ENCODE results near the gene DNAJB4. TPM values are rescaled to one million over a fixed set of nuclear protein-coding genes. Genes with fewer than 3 reads are reported as not detected.
"Not testable (repeated sequence)": the region's sequence is repeated elsewhere in the genome, so short reads cannot be mapped to it uniquely, and the experiment has no call there.

Gene DNAJB4
- total RNA-seq, result 1 to 10 TPM; 8.2 to 9.6 TPM

GRCh38 chr1:78004719-78005447 is at the start of gene DNAJB4:
DNAJB4 (plus strand) TSS chr1:78004939; CDS start chr1:78005111, 172 bp downstream.
- POLR2A ChIA-PET, result interaction anchor here (0.8 to 3.9 kb wide), 14 partner anchors 9 to 322 kb away, joined by 3 to 125 read pairs (median 4); partner anchors contain the start of genes FUBP1 and GIPC2
- CTCF ChIA-PET, result interaction anchor here (1.0 to 2.3 kb wide), 5 partner anchors 19 to 109 kb away, joined by 3 to 11 read pairs (median 4); partner anchors contain the start of gene FUBP1

GRCh38 chr1:77955709-77956108 is 49.0 kb upstream of the DNAJB4 start:
- POLR2A ChIA-PET, result no interaction called here
- CTCF ChIA-PET, result interaction anchor here (0.6 to 1.2 kb wide), 2 partner anchors 13 to 138 kb away, joined by 3 read pairs; no protein-coding TSS in a partner anchor

DNA sequence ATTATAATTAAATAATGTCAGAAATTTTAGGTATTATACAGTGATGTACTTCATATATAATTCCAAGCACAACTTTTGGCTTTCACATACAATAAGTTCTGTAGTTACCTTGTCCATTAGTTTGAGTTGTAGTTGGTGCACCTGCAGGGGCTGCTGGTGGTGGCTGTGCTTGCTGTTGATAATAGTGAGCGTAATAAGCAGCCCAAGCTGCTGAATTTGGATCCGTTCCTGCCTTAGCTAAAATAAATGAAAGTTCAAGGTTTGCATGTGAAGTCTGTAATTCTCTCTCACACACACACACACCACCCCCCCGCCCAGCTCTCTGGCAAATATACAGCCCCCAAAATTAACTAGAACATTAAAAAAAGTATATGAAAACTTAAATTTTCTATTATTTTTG is 48.3 kb upstream of the DNAJB4 start:
- POLR2A ChIA-PET, result no interaction called here
- CTCF ChIA-PET, result interaction anchor here (0.6 to 1.2 kb wide), 2 partner anchors 14 to 137 kb away, joined by 3 read pairs; no protein-coding TSS in a partner anchor

DNA sequence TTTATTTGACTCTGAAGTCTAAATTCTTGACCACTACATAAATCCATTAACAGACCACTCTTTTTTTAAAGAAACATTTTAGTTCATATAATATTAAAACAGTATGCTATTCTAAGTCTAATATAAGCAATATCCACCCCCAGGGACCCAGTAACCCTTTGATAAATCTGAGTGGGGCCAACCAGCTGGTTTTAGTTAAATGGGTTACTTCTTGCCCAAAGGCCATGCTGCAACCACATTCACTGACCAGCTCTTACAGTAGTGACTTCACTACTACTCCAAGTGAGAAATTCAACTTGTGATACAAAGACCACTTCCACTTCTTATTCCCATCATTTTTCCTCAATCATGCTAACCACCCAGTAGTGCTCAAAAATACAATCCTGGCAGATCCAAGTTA is 46.3 kb upstream of the DNAJB4 start:
- ChIA-PET CTCF (no interaction called here), POLR2A (no interaction called here)

- ChIA-PET POLR2A (no interaction called here), CTCF (no interaction called here)
Measured at GRCh38 chr1:77958850-77959249, 45.9 kb upstream of the DNAJB4 start.

GRCh38 chr1:77961392-77961791 is 43.3 kb upstream of the DNAJB4 start:
- ChIA-PET POLR2A (no interaction called here), CTCF (no interaction called here)

GRCh38 chr1:77966291-77966690 is 38.4 kb upstream of the DNAJB4 start:
- ChIA-PET CTCF (interaction anchor here (1.0 kb wide), 1 partner anchor 12 kb away, joined by 3 read pairs; the partner anchor contains the start of gene FUBP1), POLR2A (interaction anchor here (1.3 kb wide), 1 partner anchor 9 kb away, joined by 6 read pairs; no protein-coding TSS in a partner anchor)

DNA sequence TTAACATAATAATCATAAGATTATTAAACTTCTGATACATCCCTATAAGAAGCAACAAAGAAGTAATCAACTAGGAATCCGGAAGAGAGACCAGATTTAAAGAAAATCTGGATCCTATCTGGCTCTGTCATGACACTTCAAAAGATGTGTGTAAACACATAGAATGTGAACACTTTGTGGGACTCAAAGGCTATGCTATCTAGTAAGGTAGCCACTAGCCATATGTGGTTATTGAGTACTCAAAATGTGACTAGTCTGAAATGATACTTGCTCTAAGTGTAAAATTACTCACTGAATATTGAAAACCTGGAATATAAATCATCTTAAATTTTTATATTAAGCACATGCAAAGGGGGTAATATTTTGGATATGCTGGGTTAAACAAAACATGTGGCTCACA is 34.5 kb upstream of the DNAJB4 start:
- CTCF ChIA-PET, result no interaction called here
- POLR2A ChIA-PET, result interaction anchor here (0.8 to 1.5 kb wide), 2 partner anchors 8 to 27 kb away, joined by 3 to 4 read pairs; partner anchors contain the start of gene FUBP1

DNA sequence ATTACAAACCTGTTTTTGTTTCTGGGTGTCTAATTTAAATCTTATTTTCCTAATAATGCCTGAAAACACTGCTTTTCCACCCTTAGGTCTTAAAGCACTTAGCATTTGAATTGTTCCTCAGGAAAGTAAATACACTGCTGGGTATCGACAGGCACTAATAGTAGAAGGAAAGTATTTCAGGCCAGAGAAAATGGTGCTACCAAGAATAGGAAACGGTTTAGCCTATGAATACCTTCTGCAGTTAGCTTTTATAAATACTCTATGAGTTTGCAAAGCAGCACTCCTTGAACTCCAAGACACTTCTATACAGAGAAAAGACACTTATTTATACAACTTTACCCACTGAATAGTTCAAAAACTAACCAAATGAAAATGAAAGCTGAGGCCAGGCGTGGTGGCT is 32.7 kb upstream of the DNAJB4 start:
- ChIA-PET CTCF (no interaction called here), POLR2A (interaction anchor here (0.7 kb wide), 1 partner anchor 284 kb away, joined by 6 read pairs; no protein-coding TSS in a partner anchor)

GRCh38 chr1:77975386-77975785 is 29.4 kb upstream of the DNAJB4 start:
- CTCF ChIA-PET, result interaction anchor here (1.3 kb wide), 1 partner anchor 139 kb away, joined by 3 read pairs; no protein-coding TSS in a partner anchor
- POLR2A ChIA-PET, result interaction anchor here (0.7 to 6.4 kb wide), 3 partner anchors 10 to 29 kb away, joined by 3 to 125 read pairs (median 6); partner anchors contain the start of gene DNAJB4

GRCh38 chr1:77975907-77976306 is 28.8 kb upstream of the DNAJB4 start:
- CTCF ChIA-PET, result interaction anchor here (1.3 to 2.6 kb wide), 2 partner anchors 8 to 139 kb away, joined by 3 to 7 read pairs; no protein-coding TSS in a partner anchor
- POLR2A ChIA-PET, result interaction anchor here (1.2 to 6.4 kb wide), 2 partner anchors 10 to 28 kb away, joined by 6 to 125 read pairs; partner anchors contain the start of gene DNAJB4

DNA sequence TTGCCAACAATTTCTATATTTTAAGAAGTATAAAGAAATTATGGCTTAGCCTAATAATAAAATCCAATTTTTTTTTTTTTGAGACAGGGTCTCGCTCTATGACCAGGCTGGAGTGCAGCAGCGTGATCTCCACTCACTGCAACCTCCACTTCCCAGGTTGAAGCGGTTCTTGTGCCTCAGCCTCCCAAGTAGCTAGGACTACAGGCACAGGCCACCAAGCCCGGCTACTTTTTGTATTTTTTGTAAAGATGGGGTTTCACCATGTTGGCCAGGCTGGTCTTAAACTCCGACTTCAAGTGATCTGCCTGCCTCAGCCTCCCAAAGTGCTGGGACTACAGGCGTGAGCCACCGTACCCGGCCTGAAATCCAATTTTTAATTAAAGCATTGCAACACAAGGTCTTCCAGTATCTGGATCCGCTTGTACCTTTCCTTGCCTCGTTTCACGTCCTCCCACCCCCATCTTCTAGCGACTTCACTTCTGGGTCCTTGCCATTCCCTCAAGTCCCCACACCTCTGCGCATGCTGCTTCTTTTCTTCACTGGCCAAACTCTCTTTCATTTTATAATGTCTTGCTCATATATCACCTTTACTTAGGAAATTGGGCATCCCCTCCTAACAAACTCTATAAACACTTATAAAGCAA is 28.2 kb upstream of the DNAJB4 start:
- POLR2A ChIA-PET, result interaction anchor here (0.5 to 6.4 kb wide), 3 partner anchors 24 to 76 kb away, joined by 3 to 125 read pairs (median 4); partner anchors contain the start of gene DNAJB4
- CTCF ChIA-PET, result interaction anchor here (1.3 to 2.6 kb wide), 2 partner anchors 9 to 28 kb away, joined by 3 to 7 read pairs; partner anchors contain the start of gene DNAJB4

DNA sequence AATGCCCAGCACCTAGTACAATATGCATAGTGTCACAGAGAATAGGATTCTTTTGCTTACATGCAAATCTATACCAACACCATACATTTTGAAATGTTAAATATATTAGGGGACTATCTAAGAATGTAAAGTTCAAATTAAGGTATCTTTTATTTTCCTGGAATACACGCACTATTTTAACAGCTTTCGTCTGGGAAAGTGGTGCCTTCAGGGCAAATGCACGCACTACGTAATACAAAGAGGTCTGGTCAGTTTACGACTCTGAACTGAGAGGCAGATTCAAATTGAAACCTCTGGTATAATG is 26.8 kb upstream of the DNAJB4 start:
- ChIA-PET POLR2A (interaction anchor here (0.6 to 6.4 kb wide), 5 partner anchors 8 to 296 kb away, joined by 3 to 125 read pairs (median 5); partner anchors contain the start of genes DNAJB4 and ZZZ3), CTCF (interaction anchor here (1.0 to 2.6 kb wide), 5 partner anchors 10 to 295 kb away, joined by 3 to 11 read pairs (median 4); partner anchors contain the start of gene DNAJB4)

- ChIA-PET CTCF (interaction anchor here (0.6 to 2.6 kb wide), 6 partner anchors 10 to 358 kb away, joined by 3 to 11 read pairs (median 4); partner anchors contain the start of gene DNAJB4), POLR2A (interaction anchor here (0.6 to 6.4 kb wide), 7 partner anchors 9 to 296 kb away, joined by 3 to 125 read pairs (median 4); partner anchors contain the start of genes DNAJB4 and ZZZ3)
Measured at GRCh38 chr1:77978293-77978968, 26.3 kb upstream of the DNAJB4 start.

DNA sequence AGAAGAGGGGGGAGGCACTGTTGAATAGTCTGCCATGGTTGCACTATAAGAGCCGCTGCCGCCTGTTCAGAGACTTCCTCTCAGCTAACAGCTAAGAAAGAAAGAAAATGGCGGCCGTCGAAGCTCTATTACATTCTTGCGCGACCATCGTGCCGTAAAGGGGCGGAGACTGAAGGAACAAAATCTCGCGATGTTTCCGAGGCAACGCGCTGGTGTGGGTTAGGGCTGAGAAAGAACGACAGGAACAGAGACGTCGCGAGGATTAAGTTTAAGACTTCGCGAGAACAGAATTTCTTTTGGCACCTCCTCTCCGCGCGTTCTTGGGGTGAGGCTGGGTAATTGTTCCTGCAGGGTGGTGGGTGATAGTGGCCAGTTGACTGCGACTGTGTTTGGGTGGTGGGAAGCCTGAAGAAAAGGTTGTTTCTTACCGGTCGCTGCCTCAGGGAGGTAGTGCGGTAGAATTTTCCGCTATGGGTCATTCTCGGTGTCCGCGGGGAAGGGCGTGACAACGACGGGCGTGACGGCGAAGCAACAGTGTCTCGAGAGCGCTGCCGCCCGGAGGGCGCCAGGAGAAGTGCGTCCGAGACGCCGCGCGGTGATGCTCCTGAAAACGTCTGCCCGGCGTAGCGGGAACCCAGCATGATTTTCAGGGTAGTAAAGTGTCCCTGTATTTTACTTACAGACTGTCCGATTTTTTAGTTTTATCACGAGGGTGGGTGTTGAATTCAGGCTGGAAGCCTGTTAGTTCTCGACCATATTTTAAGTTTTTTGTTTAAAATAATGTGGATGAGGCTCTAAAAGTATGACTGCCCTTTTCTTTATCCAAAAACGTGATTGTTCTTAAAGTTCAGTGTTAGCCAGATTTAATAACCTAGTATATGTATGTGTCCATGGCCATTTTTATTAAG is 25.5 kb upstream of the DNAJB4 start, which contains the start of gene FUBP1:
TSS of gene FUBP1 (minus strand) at position 104 of the 908 bp plus-strand sequence. CDS start at position 36, 68 bp downstream.
- ChIA-PET POLR2A (interaction anchor here (0.6 to 6.4 kb wide), 7 partner anchors 9 to 297 kb away, joined by 3 to 125 read pairs (median 4); partner anchors contain the start of genes DNAJB4 and ZZZ3), CTCF (interaction anchor here (0.6 to 1.6 kb wide), 4 partner anchors 13 to 359 kb away, joined by 3 to 11 read pairs (median 4); partner anchors contain the start of gene DNAJB4)

DNA sequence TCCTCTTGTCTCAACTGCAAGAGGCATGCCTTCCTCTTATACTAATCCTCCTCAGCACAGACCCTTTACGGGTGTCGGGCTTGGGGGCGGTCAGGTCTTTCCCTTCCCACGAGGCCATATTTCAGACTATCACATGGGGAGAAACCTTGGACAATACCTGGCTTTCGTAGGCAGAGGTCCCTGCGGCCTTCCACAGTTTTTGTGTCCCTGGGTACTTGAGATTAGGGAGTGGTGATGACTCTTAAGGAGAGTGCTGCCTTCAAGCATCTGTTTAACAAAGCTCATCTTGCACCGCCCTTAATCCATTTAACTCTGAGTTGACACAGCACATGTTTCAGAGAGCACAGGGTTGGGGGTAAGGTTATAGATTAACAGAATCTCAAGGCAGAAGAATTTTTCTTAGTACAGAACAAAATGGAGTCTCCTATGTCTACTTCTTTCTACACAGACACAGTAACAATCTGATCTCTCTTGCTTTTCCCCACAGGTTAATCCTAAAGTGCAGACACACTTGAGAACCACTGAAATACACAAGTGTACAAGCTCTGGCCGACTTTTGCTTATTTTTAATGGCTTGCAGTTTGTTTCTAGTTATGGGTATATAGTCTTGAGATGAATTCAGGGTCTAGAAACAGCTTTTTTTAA is 21.3 kb upstream of the DNAJB4 start:
- POLR2A ChIA-PET, CTCF ChIA-PET: not testable (repeated sequence)

- POLR2A ChIA-PET, result no interaction called here
- CTCF ChIA-PET, result no interaction called here
Measured at GRCh38 chr1:77983997-77984355, 20.8 kb upstream of the DNAJB4 start.
